CD4-positive, alpha-beta T cell treated with Interferon alpha-2 for 1 hour (primary cell): ENCODE results near the gene FOXO3.

ENCODE experiments used
- DNase-seq, 2 donors: peaks; one replicate each; pipeline ENCODE4 v3.0.0-alpha.2; 2020 to 2022

Gene FOXO3

DNA sequence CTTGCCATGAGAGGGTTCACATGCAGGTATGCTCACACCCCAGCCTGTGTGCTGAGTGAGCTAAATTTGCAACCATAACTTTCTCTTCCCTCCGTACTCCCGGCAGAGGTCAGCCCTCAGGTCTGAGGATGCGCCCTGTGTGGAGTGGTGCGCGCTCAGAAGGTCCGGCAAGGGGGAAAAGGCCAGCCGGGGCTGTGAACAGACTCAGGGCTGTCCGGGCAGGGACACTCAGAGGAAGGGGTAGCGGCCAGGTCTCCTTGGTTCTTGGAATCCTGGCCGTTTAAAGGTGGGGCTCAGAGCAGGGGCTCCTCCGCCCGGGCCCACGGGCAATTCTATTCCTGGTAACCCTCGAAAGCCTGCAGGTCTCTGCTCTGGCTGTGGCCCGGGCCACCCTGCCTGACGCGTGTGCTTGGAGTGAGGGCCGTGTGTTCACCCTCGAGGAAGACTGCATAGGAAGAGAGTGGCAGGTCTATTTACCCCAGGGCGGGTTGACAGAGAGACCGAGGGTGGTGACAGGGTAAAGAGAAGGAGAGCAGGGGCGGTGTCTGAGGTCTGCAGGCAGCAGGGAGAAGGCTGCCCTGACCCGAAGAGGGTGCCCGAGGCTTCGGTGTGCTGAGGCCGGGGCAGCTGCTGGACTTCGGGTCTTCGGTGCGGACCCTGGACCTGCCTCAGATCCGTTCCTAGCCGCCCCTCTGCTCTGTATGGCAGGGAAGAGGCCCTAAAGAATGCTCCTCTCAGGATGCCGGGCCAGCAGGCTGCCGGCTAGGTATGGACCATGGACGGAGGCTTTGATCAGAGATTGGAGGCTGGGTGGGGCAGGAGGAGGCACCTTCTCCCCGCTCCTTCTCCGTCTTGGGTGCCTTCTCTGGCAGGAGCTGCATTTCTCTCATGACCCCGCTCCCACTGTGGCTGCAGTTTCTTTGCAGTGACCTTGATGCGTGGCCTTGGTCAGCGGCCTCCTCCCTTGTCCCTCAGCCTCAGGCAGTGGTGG, 156.4 kb downstream of the FOXO3 start:
- no peak for DNase-seq

DNA sequence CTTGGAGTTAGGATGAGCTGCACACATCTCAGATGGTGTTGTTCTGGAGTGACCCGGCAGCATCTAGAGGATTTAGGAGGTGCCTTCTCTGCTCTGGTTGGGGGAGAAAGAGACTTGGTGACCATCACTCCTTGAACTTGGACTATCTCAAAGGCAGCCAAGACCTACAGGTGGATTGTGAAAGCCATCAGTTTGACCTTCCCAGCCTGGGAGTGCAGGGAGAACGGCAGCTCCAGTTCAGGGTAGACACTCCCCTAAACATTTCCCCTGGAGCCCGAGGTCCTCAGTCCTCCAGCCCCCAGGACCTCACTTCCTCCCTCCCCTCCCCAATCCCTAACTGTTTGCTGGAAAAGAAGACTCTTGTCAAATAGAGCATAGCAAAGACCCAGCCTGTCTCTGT, 158.8 kb downstream of the FOXO3 start:
- no peak for DNase-seq

DNA sequence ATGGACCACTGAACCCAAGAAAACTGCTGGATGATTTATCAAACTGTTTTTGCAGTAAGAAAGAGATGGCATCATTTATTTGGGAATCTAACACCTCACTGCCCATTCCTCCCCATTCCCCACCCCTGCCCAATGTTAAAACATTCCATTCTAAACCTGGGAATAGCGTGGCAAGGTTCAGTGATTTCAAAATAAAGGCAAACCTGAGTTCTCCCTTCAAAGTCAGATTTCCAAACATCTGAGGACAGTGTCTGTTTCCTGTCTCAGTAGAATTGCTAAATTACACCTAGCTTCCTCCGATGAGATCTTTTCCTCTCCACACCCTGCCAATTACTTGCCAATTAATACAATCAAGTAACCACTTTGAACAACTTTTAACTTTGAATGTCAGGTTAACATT, 160.1 kb downstream of the FOXO3 start:
- DNase-seq: no peak

DNA sequence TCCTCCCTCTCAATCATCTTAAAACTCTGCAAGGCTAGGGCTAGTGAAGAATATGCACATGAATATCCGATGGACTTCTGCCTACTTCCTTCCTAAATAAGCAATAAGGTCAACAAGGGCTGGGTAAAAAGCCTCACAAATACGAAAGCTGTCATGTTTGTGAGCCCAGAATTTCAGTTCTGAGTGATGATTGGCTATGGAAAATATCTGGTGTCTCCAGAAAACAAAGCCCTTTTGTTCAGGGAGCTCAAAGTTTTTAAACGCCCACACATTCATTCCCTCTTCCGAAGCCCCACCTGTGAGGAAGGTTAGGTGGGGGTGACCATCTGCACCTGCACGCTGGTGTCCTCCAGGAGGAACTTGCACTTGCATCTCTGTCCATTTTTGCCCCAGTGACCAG, 160.6 kb downstream of the FOXO3 start:
- no peak for DNase-seq

DNA sequence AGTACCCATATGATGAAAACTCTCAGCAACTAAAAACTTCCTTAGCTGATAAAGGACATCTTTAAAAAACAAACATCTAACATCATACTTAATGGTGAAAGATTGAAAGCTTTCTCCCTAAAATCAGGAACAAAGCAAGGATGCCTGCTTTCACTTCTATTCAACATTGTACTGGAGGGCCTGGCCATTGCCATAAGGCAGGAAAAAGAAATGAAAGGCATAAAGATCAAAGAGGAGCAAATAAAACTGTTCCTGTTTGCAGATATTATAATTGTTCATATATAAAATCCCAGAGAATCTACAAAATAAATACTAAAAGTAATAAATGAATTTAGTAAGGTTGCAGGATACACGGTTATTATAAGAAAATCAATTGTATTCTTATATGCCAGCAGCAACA, 162.9 kb downstream of the FOXO3 start:
- DNase-seq: no peak

DNA sequence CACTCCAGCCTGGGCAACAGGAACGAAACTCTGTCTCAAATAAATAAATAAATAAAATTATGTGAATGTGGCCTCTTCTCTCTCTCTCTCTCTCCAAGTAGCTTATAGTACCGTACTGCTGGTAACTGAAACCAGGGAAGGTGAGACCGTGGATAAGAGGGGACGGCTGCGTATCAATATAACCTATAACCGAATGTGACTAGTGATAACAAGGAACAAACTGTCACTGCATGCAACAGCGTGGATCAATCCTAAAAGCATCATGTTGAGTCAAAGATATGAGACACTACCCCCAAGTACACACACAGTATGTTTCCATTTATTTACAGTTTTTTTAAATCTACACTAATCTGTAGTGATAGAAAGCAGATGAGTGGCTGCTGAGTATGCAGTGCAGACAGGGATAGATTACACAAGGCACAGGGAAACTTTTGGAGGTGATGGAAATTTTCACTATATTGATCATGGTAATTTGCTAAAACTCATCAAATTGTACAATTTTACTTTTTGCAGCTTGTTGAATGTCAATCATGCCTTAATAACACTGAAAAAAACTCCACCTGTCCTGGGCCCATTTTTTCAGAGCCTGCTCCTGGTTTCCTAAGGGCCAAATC, 166.1 kb downstream of the FOXO3 start:
- DNase-seq: no peak

DNA sequence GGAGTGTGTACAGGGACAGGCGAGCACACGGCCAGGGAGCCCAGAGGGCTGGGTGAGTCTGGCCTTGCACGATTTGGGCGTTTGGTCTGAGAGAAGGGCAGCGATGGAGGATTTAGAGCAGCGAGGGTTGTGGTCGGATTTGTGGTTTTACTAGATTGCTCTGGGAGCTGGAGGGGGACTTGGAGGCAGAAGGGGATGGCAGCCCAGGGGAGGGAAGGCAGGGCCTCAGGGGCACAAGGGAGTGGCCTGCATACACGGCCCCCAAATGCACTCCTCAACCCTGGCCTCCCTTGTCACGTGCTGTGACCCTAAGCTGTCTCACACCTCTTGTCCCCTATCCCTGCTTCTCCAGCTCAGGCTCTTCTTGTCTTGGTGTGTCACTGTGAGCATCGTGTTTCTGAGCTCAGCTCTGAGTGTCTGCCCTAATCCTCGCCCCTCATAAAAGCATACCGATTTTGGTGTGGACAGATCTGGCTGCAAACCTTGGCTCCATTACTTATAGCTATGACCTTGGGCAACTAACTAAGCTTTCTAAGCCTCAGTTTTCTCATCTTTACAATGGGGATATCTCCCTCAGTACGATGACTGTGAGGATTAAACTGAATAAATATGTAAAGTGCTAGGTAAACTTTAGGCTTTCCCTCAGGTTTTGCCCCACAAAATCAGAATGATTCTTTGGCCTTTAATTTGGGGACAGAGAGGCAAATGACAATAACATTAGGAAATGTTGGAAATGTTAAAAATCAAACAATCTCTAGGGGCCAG, 167.4 kb downstream of the FOXO3 start:
- DNase-seq: no peak

DNA sequence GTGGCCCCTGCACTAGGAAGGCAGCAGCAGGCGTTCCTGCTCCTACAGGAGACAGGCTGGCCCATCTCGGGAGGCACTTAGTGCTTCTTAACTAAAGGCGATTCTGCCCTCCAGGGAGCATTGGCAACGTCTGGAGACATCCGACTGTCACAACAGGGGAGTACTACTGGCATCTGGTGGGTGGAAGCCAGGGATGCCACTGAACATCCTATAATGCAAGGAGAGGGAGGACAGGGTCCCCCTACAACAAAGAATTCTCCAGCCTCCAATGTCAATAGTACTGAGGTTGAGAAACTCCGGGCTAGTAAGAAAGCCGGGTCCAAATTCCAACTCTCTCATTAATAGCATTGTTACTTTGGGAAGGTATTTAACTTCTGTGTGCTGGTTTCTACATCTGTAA, 168.1 kb downstream of the FOXO3 start:
- DNase-seq: no peak

DNA sequence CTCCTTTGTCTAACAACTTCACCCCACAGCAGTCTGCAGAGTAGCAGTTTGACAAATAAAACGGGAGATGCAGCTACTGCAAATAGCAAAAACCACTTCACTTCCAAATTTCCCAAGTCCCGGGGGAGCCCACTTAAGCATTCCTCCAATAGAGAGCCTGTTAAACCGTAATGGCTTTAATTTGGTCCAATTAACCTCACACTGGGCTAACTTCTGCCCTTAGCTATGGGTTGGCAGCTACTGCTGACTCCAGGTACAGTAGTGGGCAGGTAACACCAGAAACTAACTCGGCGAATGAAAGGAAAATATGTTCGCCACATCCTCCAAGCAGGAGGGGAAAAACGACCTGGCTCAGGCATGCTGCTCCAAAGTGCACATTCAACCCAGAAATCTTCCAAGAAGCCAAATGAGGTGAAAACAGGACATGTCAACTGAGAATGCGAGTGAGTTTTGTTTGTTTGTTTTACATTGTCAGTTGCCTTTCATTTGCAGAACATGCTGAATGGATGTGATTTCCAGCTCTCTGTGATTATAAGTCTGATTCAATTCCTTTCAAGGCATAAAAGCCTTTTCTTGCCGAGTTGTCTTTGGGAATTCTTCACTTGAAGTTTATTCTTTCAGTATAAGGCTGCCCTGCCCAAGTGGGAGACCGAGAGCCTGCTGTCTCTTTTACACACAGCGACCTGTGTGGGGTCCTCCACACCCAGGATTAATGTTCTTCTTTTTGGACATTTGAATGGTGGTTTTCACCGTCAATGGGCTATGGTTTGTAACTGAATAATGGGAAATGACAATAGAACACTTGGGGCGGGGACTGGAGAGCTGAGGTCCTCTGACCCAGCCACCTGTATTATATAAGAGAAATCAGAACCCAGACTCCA, 170.2 kb downstream of the FOXO3 start:
- DNase-seq: no peak

DNA sequence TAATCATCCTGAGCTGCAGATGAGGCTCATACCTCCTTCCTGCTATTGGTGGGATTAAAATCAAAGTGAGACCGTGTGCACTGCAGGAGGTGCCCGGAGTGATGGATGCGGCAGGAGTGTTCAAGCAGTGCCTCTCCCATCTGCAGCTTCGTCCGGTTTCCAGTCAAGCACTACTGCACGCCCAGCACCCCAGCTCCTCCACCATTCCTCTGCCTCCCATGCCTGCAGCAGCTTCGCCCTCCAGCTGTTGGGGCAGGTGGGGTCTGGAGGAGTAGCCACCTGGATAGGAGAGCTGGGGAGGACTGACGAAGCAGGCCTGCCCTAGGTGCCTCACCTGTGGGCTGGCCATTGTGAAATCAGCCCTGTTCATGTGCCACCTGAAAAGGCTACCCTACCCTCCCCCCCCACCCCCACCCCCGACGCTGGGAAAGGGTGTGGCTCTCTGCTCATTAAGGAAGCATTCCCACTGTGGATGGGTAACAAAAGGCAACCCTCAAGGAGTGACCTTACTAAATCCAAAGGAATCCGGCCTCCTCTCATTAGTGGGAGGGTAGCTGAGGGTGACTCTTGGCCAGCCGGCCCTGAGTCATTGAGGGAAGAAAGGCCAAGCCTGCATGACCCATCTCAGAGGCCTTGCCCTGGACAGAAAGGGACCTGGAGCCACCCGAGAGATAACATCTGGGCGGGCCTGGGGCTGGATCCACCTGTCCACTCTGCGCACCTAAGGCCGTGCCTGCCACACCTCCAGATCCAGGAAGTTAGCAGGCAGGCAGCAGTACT, 171.6 kb downstream of the FOXO3 start:
- no peak for DNase-seq

DNA sequence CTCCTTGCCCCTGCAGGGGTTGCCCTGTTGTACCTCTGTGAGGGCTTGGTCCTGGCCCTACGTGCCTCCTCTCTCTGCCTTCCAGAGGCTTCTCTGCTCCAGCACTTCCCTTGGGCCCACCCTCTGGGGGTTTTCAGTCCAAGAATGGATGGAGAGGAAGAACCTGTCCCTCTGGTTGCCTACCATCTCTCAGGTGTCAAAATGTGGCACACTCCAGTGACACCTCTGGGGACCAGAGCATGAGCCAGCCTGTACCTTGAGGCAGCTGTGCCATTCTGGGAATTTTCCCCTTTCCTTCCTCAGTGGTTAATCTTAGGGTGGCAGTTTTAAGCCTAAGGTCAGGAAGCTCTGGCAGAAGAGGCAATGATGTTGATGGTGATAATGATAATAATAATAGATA, 172.3 kb downstream of the FOXO3 start:
- no peak for DNase-seq

DNA sequence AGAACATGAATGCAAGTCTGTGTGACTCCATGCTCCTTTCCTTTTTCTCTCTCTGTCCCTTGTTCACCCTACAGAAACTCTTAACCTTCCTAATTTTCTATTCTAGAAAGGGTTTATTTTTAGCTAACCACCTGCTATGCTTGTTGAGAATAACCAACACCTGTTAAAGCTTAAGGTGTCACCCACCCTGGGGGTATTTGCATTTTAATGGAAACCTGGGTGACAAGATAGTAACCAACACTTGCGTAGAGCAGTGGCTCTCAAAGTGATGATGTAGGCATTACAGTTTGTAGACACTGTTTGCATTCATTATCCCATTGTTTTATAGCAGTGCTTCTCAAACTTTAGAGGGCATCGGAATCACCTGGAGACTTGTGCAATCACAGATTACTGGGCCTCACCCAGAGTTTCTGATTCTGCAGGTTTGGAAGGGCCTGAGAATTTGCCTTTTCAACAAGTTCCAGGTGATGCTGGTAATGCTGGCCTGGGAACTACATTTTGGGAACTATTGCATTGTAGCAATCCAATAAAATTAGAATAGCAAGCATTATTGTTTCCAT, 173.1 kb downstream of the FOXO3 start:
- no peak for DNase-seq
